GM12874 (cell line): ENCODE data around the gene SP140L.

Experiments
- TF ChIP-seq, protein P1 (sequence below): IDR thresholded peaks from 2 replicates; pipeline ENCODE4 v1.5.1; 2011; ENCODE audit warnings: low read depth, mild to moderate bottlenecking, control low read depth, low read length, moderate library complexity; ENCODE audit not compliant: insufficient read depth

The SP140L gene

GRCh38 chr2:230326453-230327417 lies at the start of gene SP140L:
Gene SP140L (plus strand): TSS chr2:230327193. CDS start chr2:230327270, 77 bp downstream.
- TF ChIP-seq, protein P1, sequence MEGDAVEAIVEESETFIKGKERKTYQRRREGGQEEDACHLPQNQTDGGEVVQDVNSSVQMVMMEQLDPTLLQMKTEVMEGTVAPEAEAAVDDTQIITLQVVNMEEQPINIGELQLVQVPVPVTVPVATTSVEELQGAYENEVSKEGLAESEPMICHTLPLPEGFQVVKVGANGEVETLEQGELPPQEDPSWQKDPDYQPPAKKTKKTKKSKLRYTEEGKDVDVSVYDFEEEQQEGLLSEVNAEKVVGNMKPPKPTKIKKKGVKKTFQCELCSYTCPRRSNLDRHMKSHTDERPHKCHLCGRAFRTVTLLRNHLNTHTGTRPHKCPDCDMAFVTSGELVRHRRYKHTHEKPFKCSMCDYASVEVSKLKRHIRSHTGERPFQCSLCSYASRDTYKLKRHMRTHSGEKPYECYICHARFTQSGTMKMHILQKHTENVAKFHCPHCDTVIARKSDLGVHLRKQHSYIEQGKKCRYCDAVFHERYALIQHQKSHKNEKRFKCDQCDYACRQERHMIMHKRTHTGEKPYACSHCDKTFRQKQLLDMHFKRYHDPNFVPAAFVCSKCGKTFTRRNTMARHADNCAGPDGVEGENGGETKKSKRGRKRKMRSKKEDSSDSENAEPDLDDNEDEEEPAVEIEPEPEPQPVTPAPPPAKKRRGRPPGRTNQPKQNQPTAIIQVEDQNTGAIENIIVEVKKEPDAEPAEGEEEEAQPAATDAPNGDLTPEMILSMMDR, result no peak

DNA sequence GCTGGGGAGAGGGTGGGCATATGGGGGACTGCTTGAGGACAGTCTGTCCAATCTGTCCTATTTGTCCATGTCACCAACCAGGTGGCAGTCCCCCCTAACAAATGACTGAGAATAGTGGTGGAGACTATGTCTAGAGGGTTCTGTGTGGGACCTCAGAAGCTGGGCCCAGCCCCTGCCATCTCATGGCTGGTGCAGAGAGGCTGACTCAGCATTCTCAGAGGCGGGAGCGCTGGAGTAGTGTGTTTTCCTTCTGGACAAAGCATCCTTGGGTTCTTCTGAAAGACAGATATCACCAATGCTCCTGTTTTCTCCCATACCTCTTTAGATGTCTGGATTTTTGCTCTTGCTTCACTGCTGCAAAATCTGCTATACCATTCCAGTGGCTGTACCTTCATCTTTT lies 44.1 kb upstream of the SP140L start:
- TF ChIP-seq, protein P1, result no peak

GRCh38 chr2:230286048-230286447 lies 40.9 kb upstream of the SP140L start:
- TF ChIP-seq, protein P1, result no peak

- TF ChIP-seq, protein P1, result no peak
Observed at GRCh38 chr2:230295192-230295591, 31.8 kb upstream of the SP140L start.

DNA sequence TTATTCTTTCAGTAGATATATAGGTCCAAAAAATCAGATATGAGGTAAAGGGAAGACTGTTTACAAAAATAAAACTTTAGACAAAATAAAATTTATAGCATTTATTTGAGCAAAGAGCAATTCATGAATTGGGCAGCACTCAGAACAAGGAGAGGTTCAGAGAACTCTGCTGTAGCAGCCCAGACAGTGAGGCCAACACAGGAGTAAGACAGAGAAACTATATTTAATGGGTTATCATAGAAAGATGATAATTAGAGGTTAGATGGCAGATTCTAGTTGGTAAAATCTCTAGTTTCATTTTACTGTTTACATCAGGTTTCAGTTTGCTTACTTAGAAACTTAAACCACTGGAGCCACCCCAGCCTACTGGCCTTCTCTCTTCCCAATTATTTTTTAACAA lies 30.1 kb upstream of the SP140L start:
- TF ChIP-seq, protein P1, result no peak

GRCh38 chr2:230299618-230300017 lies 27.4 kb upstream of the SP140L start:
- TF ChIP-seq, protein P1, result no peak

- TF ChIP-seq, protein P1, result no peak
Observed at GRCh38 chr2:230305416-230306275, 21.3 kb upstream of the SP140L start.
